ENCODE results near the gene PRDM16. TPM values are rescaled to one million over a fixed set of nuclear protein-coding genes. Genes with fewer than 3 reads are reported as not detected.

Gene PRDM16
- total and polyA plus RNA-seq, 2 of the 13 experiments (the other 11 are each of a cell fraction or from before 2014, with no cell fraction given) = 0.15 to 0.81 TPM

DNA sequence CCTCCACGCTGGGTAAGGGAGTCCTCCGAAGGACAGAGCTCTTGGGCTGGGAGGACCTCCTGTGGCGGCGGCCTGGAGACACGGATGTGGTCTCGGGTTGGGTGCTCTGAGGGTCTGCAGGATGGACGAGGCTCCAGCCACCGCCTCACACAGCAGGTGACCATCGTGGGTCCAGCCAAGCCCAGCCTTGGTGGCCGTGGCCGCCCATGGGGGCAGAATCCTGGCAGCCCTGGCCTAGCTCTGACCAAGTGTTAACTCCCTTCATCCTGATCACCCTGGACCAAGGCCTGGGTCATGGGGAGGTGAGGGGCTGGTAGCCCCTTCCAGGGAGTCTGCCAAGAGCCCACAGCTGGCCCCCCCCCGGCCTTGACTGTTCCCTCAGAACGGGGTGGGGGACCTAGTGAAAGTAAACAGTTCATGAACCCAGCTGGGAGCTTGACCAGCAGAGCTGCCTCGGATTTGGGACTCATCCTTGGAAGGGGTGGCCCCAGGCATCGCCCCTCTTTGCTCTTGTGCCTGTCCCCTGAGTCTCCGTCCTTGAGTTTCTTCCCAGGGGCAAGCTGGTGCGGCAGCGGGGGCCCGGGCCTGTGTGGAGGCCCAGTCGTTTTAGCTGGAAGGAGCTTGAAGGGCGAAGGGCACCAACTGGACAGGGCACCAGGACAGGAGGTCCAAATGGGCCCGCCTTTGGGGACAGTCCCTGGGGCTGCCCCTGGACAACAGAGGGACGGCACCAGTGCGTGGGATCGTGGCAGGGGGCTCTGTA, 403.3 kb downstream of the PRDM16 start (continued):
- TF ChIP-seq, protein P1, sequence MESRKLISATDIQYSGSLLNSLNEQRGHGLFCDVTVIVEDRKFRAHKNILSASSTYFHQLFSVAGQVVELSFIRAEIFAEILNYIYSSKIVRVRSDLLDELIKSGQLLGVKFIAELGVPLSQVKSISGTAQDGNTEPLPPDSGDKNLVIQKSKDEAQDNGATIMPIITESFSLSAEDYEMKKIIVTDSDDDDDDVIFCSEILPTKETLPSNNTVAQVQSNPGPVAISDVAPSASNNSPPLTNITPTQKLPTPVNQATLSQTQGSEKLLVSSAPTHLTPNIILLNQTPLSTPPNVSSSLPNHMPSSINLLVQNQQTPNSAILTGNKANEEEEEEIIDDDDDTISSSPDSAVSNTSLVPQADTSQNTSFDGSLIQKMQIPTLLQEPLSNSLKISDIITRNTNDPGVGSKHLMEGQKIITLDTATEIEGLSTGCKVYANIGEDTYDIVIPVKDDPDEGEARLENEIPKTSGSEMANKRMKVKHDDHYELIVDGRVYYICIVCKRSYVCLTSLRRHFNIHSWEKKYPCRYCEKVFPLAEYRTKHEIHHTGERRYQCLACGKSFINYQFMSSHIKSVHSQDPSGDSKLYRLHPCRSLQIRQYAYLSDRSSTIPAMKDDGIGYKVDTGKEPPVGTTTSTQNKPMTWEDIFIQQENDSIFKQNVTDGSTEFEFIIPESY (CRISPR knock-in tag; IDR thresholded peaks at IDR 0.05) = peak; percentile 98
- TF ChIP-seq NR3C1 (CRISPR knock-in tag; IDR thresholded peaks at IDR 0.05) (no peak), ZNF75D (CRISPR knock-in tag; IDR thresholded peaks at IDR 0.05; ENCODE audit: borderline replicate concordance) (no peak), CBX5 (CRISPR knock-in tag; IDR thresholded peaks at IDR 0.05; ENCODE audit: borderline replicate concordance) (no peak), ZNF282 (IDR thresholded peaks at IDR 0.05; ENCODE audit: partially characterized antibody) (no peak), TEAD3 (CRISPR knock-in tag; optimal IDR thresholded peaks at IDR 0.05; ENCODE audit: borderline replicate concordance) (no peak), ZNF816 (CRISPR knock-in tag; IDR thresholded peaks at IDR 0.05; ENCODE audit: borderline replicate concordance) (no peak), ZNF160 (CRISPR knock-in tag; IDR thresholded peaks at IDR 0.05) (no peak), GATAD1 (CRISPR knock-in tag; IDR thresholded peaks at IDR 0.05) (no peak), DDIT3 (CRISPR knock-in tag; IDR thresholded peaks at IDR 0.05) (no peak), TRIM24 (CRISPR knock-in tag; IDR thresholded peaks at IDR 0.05) (no peak), XRCC5 (optimal IDR thresholded peaks at IDR 0.05; ENCODE audit: low read length) (no peak), KDM3A (CRISPR knock-in tag; IDR thresholded peaks at IDR 0.05; ENCODE audit: low read depth) (no peak), ZSCAN12 (CRISPR knock-in tag; IDR thresholded peaks at IDR 0.05) (no peak), ZNF576 (CRISPR knock-in tag; IDR thresholded peaks at IDR 0.05) (no peak)
- TF ChIP-seq, protein P2, sequence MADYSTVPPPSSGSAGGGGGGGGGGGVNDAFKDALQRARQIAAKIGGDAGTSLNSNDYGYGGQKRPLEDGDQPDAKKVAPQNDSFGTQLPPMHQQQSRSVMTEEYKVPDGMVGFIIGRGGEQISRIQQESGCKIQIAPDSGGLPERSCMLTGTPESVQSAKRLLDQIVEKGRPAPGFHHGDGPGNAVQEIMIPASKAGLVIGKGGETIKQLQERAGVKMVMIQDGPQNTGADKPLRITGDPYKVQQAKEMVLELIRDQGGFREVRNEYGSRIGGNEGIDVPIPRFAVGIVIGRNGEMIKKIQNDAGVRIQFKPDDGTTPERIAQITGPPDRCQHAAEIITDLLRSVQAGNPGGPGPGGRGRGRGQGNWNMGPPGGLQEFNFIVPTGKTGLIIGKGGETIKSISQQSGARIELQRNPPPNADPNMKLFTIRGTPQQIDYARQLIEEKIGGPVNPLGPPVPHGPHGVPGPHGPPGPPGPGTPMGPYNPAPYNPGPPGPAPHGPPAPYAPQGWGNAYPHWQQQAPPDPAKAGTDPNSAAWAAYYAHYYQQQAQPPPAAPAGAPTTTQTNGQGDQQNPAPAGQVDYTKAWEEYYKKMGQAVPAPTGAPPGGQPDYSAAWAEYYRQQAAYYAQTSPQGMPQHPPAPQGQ (CRISPR knock-in tag; IDR thresholded peaks at IDR 0.05; ENCODE audit: borderline replicate concordance) = peak; percentile 20; the same call in 1 of the 2 replicates
- TF ChIP-seq, protein P3, sequence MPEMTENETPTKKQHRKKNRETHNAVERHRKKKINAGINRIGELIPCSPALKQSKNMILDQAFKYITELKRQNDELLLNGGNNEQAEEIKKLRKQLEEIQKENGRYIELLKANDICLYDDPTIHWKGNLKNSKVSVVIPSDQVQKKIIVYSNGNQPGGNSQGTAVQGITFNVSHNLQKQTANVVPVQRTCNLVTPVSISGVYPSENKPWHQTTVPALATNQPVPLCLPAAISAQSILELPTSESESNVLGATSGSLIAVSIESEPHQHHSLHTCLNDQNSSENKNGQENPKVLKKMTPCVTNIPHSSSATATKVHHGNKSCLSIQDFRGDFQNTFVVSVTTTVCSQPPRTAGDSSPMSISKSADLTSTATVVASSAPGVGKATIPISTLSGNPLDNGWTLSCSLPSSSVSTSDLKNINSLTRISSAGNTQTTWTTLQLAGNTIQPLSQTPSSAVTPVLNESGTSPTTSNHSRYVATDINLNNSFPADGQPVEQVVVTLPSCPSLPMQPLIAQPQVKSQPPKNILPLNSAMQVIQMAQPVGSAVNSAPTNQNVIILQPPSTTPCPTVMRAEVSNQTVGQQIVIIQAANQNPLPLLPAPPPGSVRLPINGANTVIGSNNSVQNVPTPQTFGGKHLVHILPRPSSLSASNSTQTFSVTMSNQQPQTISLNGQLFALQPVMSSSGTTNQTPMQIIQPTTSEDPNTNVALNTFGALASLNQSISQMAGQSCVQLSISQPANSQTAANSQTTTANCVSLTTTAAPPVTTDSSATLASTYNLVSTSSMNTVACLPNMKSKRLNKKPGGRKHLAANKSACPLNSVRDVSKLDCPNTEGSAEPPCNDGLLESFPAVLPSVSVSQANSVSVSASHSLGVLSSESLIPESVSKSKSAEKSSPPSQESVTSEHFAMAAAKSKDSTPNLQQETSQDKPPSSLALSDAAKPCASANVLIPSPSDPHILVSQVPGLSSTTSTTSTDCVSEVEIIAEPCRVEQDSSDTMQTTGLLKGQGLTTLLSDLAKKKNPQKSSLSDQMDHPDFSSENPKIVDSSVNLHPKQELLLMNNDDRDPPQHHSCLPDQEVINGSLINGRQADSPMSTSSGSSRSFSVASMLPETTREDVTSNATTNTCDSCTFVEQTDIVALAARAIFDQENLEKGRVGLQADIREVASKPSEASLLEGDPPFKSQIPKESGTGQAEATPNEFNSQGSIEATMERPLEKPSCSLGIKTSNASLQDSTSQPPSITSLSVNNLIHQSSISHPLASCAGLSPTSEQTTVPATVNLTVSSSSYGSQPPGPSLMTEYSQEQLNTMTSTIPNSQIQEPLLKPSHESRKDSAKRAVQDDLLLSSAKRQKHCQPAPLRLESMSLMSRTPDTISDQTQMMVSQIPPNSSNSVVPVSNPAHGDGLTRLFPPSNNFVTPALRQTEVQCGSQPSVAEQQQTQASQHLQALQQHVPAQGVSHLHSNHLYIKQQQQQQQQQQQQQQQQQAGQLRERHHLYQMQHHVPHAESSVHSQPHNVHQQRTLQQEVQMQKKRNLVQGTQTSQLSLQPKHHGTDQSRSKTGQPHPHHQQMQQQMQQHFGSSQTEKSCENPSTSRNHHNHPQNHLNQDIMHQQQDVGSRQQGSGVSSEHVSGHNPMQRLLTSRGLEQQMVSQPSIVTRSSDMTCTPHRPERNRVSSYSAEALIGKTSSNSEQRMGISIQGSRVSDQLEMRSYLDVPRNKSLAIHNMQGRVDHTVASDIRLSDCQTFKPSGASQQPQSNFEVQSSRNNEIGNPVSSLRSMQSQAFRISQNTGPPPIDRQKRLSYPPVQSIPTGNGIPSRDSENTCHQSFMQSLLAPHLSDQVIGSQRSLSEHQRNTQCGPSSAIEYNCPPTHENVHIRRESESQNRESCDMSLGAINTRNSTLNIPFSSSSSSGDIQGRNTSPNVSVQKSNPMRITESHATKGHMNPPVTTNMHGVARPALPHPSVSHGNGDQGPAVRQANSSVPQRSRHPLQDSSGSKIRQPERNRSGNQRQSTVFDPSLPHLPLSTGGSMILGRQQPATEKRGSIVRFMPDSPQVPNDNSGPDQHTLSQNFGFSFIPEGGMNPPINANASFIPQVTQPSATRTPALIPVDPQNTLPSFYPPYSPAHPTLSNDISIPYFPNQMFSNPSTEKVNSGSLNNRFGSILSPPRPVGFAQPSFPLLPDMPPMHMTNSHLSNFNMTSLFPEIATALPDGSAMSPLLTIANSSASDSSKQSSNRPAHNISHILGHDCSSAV (CRISPR knock-in tag; IDR thresholded peaks at IDR 0.05; ENCODE audit: borderline replicate concordance) = no peak
